ENCODE results near the gene ZBTB34. TPM values are rescaled to one million over a fixed set of nuclear protein-coding genes. Genes with fewer than 3 reads are reported as not detected.

ZBTB34 gene
- total and polyA plus RNA-seq, 12 donors = 1.6 to 6.5 (median 5.1) TPM

- DNase-seq (no peak), ATAC-seq (peak in 2 of 8 donors; percentile 13 to 15)
- no peaks in the 10 kb centered on the region for H3K27me3 ChIP-seq
- no peak overlapping the region for H3K27ac ChIP-seq
- intact Hi-C loops (cut with DNase I) = no loop called here
- TF ChIP-seq CTCF (IDR thresholded peaks at IDR 0.05) = no peak
- no peak overlapping the region for H3K4me3 ChIP-seq
- no peaks in the 10 kb centered on the region for H3K9me3 ChIP-seq
- 80 to 81% methylated on average over 23 of the region's 23 CpGs for WGBS, 2 donors
- peaks cover 0 to 41% (median 0%) of the 10 kb centered on the region in 9 donors for H3K36me3 ChIP-seq
- H3K4me1 ChIP-seq = peaks cover 0 to 22% (median 12%) of the 10 kb centered on the region in 9 donors
These were observed 25.8 kb downstream of the ZBTB34 start for GRCh38 chr9:126886034-126886822.

GRCh38 chr9:126886897-126887296, 26.5 kb downstream of the ZBTB34 start:
- intact Hi-C loops (cut with DNase I) = no loop called here
- ATAC-seq (peak in 1 of 8 donors; percentile 16), DNase-seq (no peak)
- WGBS, 2 donors = 85 to 91% methylated on average over 10 of the region's 10 CpGs
- Histone ChIP-seq H3K4me1 (peaks cover 0 to 22% (median 12%) of the 10 kb centered on the region in 9 donors), H3K4me3 (no peak overlapping the region), H3K9me3 (no peaks in the 10 kb centered on the region), H3K27me3 (no peaks in the 10 kb centered on the region), H3K36me3 (peaks cover 0 to 34% (median 0%) of the 10 kb centered on the region in 9 donors), H3K27ac (no peak overlapping the region)
- no peak for TF ChIP-seq CTCF (IDR thresholded peaks at IDR 0.05)

GRCh38 chr9:126891676-126892075, 31.2 kb downstream of the ZBTB34 start:
- 91% methylated on average over 3 of the region's 3 CpGs for WGBS, 2 donors

GRCh38 chr9:126893079-126893478, 32.6 kb downstream of the ZBTB34 start:
- peak in 3 of 9 donors; percentile 12 to 28 (median 18) for TF ChIP-seq CTCF (IDR thresholded peaks at IDR 0.05)
- H3K27ac ChIP-seq = no peak overlapping the region

More at GRCh38 chr9:126891676-126892075, 31.2 kb downstream of the ZBTB34 start:
- Histone ChIP-seq H3K9me3 (no peaks in the 10 kb centered on the region), H3K27ac (no peak overlapping the region), H3K36me3 (no peaks in the 10 kb centered on the region), H3K4me1 (no peaks in the 10 kb centered on the region), H3K4me3 (no peak overlapping the region), H3K27me3 (no peaks in the 10 kb centered on the region)
- TF ChIP-seq CTCF (IDR thresholded peaks at IDR 0.05) = no peak
- ATAC-seq = no peak
- no peak for DNase-seq
- intact Hi-C loops (cut with DNase I) = no loop called here

More at GRCh38 chr9:126893079-126893478, 32.6 kb downstream of the ZBTB34 start:
- H3K36me3 ChIP-seq = no peaks in the 10 kb centered on the region
- H3K4me3 ChIP-seq = no peak overlapping the region
- H3K9me3 ChIP-seq = no peaks in the 10 kb centered on the region
- H3K4me1 ChIP-seq = no peaks in the 10 kb centered on the region
- intact Hi-C loops (cut with DNase I) = no loop called here
- 41 to 42% methylated on average over 5 of the region's 5 CpGs for WGBS, 2 donors
- no peak for ATAC-seq
- no peaks in the 10 kb centered on the region for H3K27me3 ChIP-seq
- no peak for DNase-seq
